ENCODE results near the gene ZNF821.

DNA sequence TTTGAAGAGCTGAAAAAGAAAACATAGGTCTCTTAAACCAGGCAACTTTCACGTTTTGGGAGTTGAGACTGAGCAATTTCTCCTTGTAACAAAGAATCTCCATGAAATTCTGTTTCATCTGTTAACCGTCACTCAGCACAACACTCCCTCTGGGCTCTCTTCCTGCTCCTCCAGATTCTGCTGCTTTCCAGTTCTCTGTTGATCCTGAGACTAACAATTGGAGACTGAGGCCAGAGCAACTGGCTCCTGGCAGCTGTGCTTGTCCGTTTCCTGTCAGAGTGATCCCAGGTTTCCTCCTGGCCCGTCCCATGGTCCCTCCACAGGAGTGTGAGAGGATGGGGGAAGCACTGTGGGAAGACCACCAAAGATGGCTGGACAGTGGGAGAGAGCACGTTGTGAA lies 43.8 kb upstream of the ZNF821 start:
- TF ChIP-seq GATA2 (IDR thresholded peaks at IDR 0.05; ENCODE audit: low read depth, low read length) = no peak
- no peak for TF ChIP-seq GATA3 (IDR thresholded peaks at IDR 0.05; ENCODE audit: low read depth, low read length)

Measured in SH-SY5Y (cell line).